ENCODE data around the gene HACD2. TPM values are rescaled to one million over a fixed set of nuclear protein-coding genes. Genes with fewer than 3 reads are reported as not detected.
A peak's percentile ranks its signal among the peaks of the same experiment; 100 is the strongest.

HACD2 gene
- total RNA-seq, 5 donors from 2014 or later (not counting 1 experiment from before 2014, with no cell fraction given), result 18.2 to 23.2 (median 20.7) TPM

- H3K4me3 Mint-ChIP-seq, result no peak overlapping the region
- peaks cover 0 to 21% (median 8%) of the 10 kb centered on the region in 3 donors for H3K9me3 Mint-ChIP-seq
- Histone ChIP-seq H3K36me3 (ENCODE audit: control insufficient read depth in 2 of 2, extremely low read depth in 1 of 2, insufficient read depth in 1 of 2, low read length in 1 of 2) (peaks cover 5 to 15% of the 10 kb centered on the region in 2 donors), H3K9me3 (no peaks in the 10 kb centered on the region), H3K27ac (ENCODE audit: low read length) (no peak overlapping the region), H3K4me3 (ENCODE audit: control insufficient read depth in 1 of 2, extremely low read depth in 1 of 2, low read length in 1 of 2) (no peak overlapping the region), H3K4me1 (ENCODE audit: control insufficient read depth in 1 of 2, extremely low read depth in 1 of 2, insufficient read depth in 2 of 2, low read length in 2 of 2) (no peaks in the 10 kb centered on the region), H3K27me3 (replicated peaks in 1 of 2; ENCODE audit: control insufficient read depth in 2 of 2, extremely low read depth in 1 of 2, insufficient read depth in 2 of 2, low read length in 1 of 2) (no peaks in the 10 kb centered on the region)
- ChIA-PET POLR2A (no interaction called here), CTCF (interaction anchor here in 1 of 2 donors (1.3 kb wide), 1 partner anchor 10 kb away, joined by 4 read pairs; no protein-coding TSS in a partner anchor)
- peaks cover 2 to 21% (median 6%) of the 10 kb centered on the region in 3 donors for H3K4me1 Mint-ChIP-seq
- H3K27me3 Mint-ChIP-seq, result no peaks in the 10 kb centered on the region
- DNase-seq (no peak), ATAC-seq (replicated peaks in 1 of 4) (no peak)
- H3K36me3 Mint-ChIP-seq, result peaks cover 70% of the 10 kb centered on the region
- no peak overlapping the region for H3K27ac Mint-ChIP-seq
These were observed 32.1 kb downstream of the HACD2 start for GRCh38 chr3:123552768-123553167.

- no peak overlapping the region for H3K4me3 Mint-ChIP-seq
- H3K4me3 ChIP-seq (ENCODE audit: control insufficient read depth in 1 of 2, extremely low read depth in 1 of 2, low read length in 1 of 2), result no peak overlapping the region
- CTCF ChIA-PET, result interaction anchor here (0.5 to 1.0 kb wide), 2 partner anchors 63 to 153 kb away, joined by 3 to 5 read pairs; no protein-coding TSS in a partner anchor
- DNase-seq (peak in 1 of 35 experiments; percentile 22), ATAC-seq (replicated peaks in 1 of 4) (no peak)
- no peaks in the 10 kb centered on the region for H3K4me1 ChIP-seq (ENCODE audit: control insufficient read depth in 1 of 2, extremely low read depth in 1 of 2, insufficient read depth in 2 of 2, low read length in 2 of 2)
- H3K27me3 ChIP-seq (replicated peaks in 1 of 2; ENCODE audit: control insufficient read depth in 2 of 2, extremely low read depth in 1 of 2, insufficient read depth in 2 of 2, low read length in 1 of 2), result no peaks in the 10 kb centered on the region
- WGBS (ENCODE audit: insufficient coverage), result 20% methylated on average over 1 of the region's 2 CpGs
- H3K36me3 ChIP-seq (ENCODE audit: control insufficient read depth in 2 of 2, extremely low read depth in 1 of 2, insufficient read depth in 1 of 2, low read length in 1 of 2), result peaks cover 2 to 19% of the 10 kb centered on the region in 2 donors
- H3K9me3 ChIP-seq, result no peaks in the 10 kb centered on the region
- H3K9me3 Mint-ChIP-seq, result peaks cover 0 to 21% (median 8%) of the 10 kb centered on the region in 3 donors
- peaks cover 2 to 21% (median 6%) of the 10 kb centered on the region in 3 donors for H3K4me1 Mint-ChIP-seq
- POLR2A ChIA-PET, result interaction anchor here (0.5 to 1.0 kb wide), 3 partner anchors 23 to 1988 kb away, joined by 3 to 5 read pairs (median 4); no protein-coding TSS in a partner anchor
- no peak overlapping the region for H3K27ac Mint-ChIP-seq
- no peak overlapping the region for H3K27ac ChIP-seq (ENCODE audit: low read length)
- no peaks in the 10 kb centered on the region for H3K27me3 Mint-ChIP-seq
- peaks cover 73% of the 10 kb centered on the region for H3K36me3 Mint-ChIP-seq
These were observed 32.6 kb downstream of the HACD2 start for GRCh38 chr3:123552095-123552714.

DNA sequence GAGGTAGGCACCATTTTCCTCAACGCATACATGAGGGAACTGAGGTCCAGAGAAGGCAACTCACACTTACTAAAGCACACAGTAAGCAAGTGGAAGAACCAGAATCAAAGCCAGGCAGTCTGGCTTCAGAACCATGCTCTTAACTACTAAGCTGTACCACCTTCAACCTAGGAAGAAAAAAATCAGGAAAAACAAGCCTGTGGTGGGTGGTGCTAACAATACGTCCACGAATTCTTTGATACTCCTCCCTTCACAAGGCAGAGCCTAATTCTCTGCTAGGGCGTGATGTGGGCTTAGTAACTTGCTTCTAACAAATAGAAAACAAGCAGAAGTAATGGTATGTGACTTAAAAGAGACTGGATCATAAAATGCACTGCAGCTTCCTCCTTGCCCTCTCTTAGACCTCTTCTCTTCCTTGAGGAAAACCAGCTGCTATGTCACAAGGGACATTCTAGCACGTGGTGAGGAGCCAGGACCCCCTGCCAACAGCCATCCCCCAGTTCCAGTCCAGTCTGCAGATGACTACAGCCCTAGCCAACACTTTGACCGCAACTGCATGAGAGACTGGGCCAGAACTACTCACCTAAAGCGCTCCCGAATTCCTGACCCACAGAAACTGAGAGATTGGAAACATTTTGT, 36.9 kb downstream of the HACD2 start:
- peaks cover 2 to 21% (median 6%) of the 10 kb centered on the region in 3 donors for H3K4me1 Mint-ChIP-seq
- no peaks in the 10 kb centered on the region for H3K27me3 Mint-ChIP-seq
- peaks cover 0 to 8% (median under 1%) of the 10 kb centered on the region in 3 donors for H3K9me3 Mint-ChIP-seq
- Histone ChIP-seq H3K27me3 (replicated peaks in 1 of 2; ENCODE audit: control insufficient read depth in 2 of 2, extremely low read depth in 1 of 2, insufficient read depth in 2 of 2, low read length in 1 of 2) (no peaks in the 10 kb centered on the region), H3K27ac (ENCODE audit: low read length) (no peak overlapping the region), H3K4me3 (ENCODE audit: control insufficient read depth in 1 of 2, extremely low read depth in 1 of 2, low read length in 1 of 2) (no peak overlapping the region), H3K9me3 (no peaks in the 10 kb centered on the region), H3K36me3 (ENCODE audit: control insufficient read depth in 2 of 2, extremely low read depth in 1 of 2, insufficient read depth in 1 of 2, low read length in 1 of 2) (peaks cover 0 to 19% of the 10 kb centered on the region in 2 donors), H3K4me1 (ENCODE audit: control insufficient read depth in 1 of 2, extremely low read depth in 1 of 2, insufficient read depth in 2 of 2, low read length in 2 of 2) (no peaks in the 10 kb centered on the region)
- POLR2A ChIA-PET, result no interaction called here
- no peak overlapping the region for H3K27ac Mint-ChIP-seq
- CTCF ChIA-PET, result interaction anchor here (1.1 to 1.2 kb wide), 2 partner anchors 11 to 25 kb away, joined by 3 to 4 read pairs; no protein-coding TSS in a partner anchor
- ATAC-seq (replicated peaks in 1 of 4), result no peak
- peaks cover 44% of the 10 kb centered on the region for H3K36me3 Mint-ChIP-seq
- DNase-seq, result no peak
- H3K4me3 Mint-ChIP-seq, result no peak overlapping the region
- WGBS (ENCODE audit: insufficient coverage), result 43% methylated on average over 1 of the region's 8 CpGs

- Histone ChIP-seq H3K27me3 (replicated peaks in 1 of 2; ENCODE audit: control insufficient read depth in 2 of 2, extremely low read depth in 1 of 2, insufficient read depth in 2 of 2, low read length in 1 of 2) (no peaks in the 10 kb centered on the region), H3K36me3 (ENCODE audit: control insufficient read depth in 2 of 2, extremely low read depth in 1 of 2, insufficient read depth in 1 of 2, low read length in 1 of 2) (peaks cover 0 to 19% of the 10 kb centered on the region in 2 donors), H3K4me1 (ENCODE audit: control insufficient read depth in 1 of 2, extremely low read depth in 1 of 2, insufficient read depth in 2 of 2, low read length in 2 of 2) (no peaks in the 10 kb centered on the region), H3K27ac (ENCODE audit: low read length) (no peak overlapping the region), H3K4me3 (ENCODE audit: control insufficient read depth in 1 of 2, extremely low read depth in 1 of 2, low read length in 1 of 2) (no peak overlapping the region), H3K9me3 (no peaks in the 10 kb centered on the region)
- Mint-ChIP-seq H3K27ac (no peak overlapping the region), H3K36me3 (peaks cover 38% of the 10 kb centered on the region), H3K4me3 (no peak overlapping the region), H3K27me3 (no peaks in the 10 kb centered on the region), H3K4me1 (peaks cover 0 to 11% (median 3%) of the 10 kb centered on the region in 3 donors), H3K9me3 (no peaks in the 10 kb centered on the region)
- ChIA-PET POLR2A (no interaction called here), CTCF (no interaction called here)
- DNase-seq, result no peak
- no peak for ATAC-seq (replicated peaks in 1 of 4)
- WGBS (ENCODE audit: insufficient coverage), result 100% methylated on average over 2 of the region's 4 CpGs
These were observed 38.6 kb downstream of the HACD2 start for GRCh38 chr3:123546133-123546755.

- no peaks in the 10 kb centered on the region for H3K27me3 ChIP-seq (replicated peaks in 1 of 2; ENCODE audit: control insufficient read depth in 2 of 2, extremely low read depth in 1 of 2, insufficient read depth in 2 of 2, low read length in 1 of 2)
- H3K4me1 ChIP-seq (ENCODE audit: control insufficient read depth in 1 of 2, extremely low read depth in 1 of 2, insufficient read depth in 2 of 2, low read length in 2 of 2), result no peaks in the 10 kb centered on the region
- POLR2A ChIA-PET, result no interaction called here
- DNase-seq (no peak), ATAC-seq (replicated peaks in 1 of 4) (no peak)
- Mint-ChIP-seq H3K27me3 (no peaks in the 10 kb centered on the region), H3K9me3 (no peaks in the 10 kb centered on the region), H3K4me3 (no peak overlapping the region), H3K36me3 (peaks cover 25% of the 10 kb centered on the region), H3K27ac (no peak overlapping the region), H3K4me1 (peaks cover 2 to 11% (median 10%) of the 10 kb centered on the region in 3 donors)
- WGBS (ENCODE audit: insufficient coverage), result no CpG with 5 or more reads among the region's 6 CpGs
- H3K36me3 ChIP-seq (ENCODE audit: control insufficient read depth in 2 of 2, extremely low read depth in 1 of 2, insufficient read depth in 1 of 2, low read length in 1 of 2), result peaks cover 0 to 4% of the 10 kb centered on the region in 2 donors
- H3K27ac ChIP-seq (ENCODE audit: low read length), result no peak overlapping the region
- no peak overlapping the region for H3K4me3 ChIP-seq (ENCODE audit: control insufficient read depth in 1 of 2, extremely low read depth in 1 of 2, low read length in 1 of 2)
- no peaks in the 10 kb centered on the region for H3K9me3 ChIP-seq
- CTCF ChIA-PET, result interaction anchor here in 1 of 2 donors (1.0 to 1.2 kb wide), 2 partner anchors 15 to 17 kb away, joined by 3 read pairs; no protein-coding TSS in a partner anchor
These were observed 40.9 kb downstream of the HACD2 start for GRCh38 chr3:123543950-123544349.

DNA sequence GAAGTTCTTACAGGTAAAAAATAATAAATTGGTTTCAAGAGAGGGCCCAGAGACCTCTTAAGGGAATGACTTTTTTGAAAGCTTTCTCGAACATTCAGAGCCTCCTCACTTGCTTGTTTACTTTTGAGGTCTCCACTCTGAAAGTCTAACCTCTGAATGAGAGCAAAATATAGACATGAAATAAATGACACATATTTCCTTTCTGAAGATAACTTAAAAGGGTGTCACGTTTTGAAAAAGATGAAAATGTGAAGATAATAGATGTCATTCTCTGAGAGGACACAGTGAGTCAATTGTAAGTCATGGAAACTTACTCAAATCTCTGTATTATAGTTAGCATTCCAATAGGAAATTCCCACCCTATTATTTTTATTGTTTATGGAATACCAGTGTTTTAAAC, 44.6 kb downstream of the HACD2 start:
- no CpG with 5 or more reads among the region's 2 CpGs for WGBS (ENCODE audit: insufficient coverage)
- Mint-ChIP-seq H3K27me3 (no peaks in the 10 kb centered on the region), H3K36me3 (peaks cover 17% of the 10 kb centered on the region)

More for the DNA sequence above, 44.6 kb downstream of the HACD2 start:
- H3K27ac ChIP-seq (ENCODE audit: low read length), result no peak overlapping the region
- POLR2A ChIA-PET, result no interaction called here
- no peaks in the 10 kb centered on the region for H3K9me3 ChIP-seq
- no peaks in the 10 kb centered on the region for H3K27me3 ChIP-seq (replicated peaks in 1 of 2; ENCODE audit: control insufficient read depth in 2 of 2, extremely low read depth in 1 of 2, insufficient read depth in 2 of 2, low read length in 1 of 2)
- H3K4me1 ChIP-seq (ENCODE audit: control insufficient read depth in 1 of 2, extremely low read depth in 1 of 2, insufficient read depth in 2 of 2, low read length in 2 of 2), result no peaks in the 10 kb centered on the region
- Mint-ChIP-seq H3K27ac (no peak overlapping the region), H3K9me3 (no peaks in the 10 kb centered on the region), H3K4me3 (no peak overlapping the region), H3K4me1 (peaks cover 5 to 10% (median 7%) of the 10 kb centered on the region in 3 donors)
- CTCF ChIA-PET, result no interaction called here
- H3K4me3 ChIP-seq (ENCODE audit: control insufficient read depth in 1 of 2, extremely low read depth in 1 of 2, low read length in 1 of 2), result no peak overlapping the region
- H3K36me3 ChIP-seq (ENCODE audit: control insufficient read depth in 2 of 2, extremely low read depth in 1 of 2, insufficient read depth in 1 of 2, low read length in 1 of 2), result no peaks in the 10 kb centered on the region
- no peak for ATAC-seq (replicated peaks in 1 of 4)
- DNase-seq, result no peak
